Measurements from ENCODE around the gene COL6A1. TPM values are rescaled to one million over a fixed set of nuclear protein-coding genes. Genes with fewer than 3 reads are reported as not detected.

COL6A1 gene
- polyA plus RNA-seq, 1 experiment, result 493 TPM

DNA sequence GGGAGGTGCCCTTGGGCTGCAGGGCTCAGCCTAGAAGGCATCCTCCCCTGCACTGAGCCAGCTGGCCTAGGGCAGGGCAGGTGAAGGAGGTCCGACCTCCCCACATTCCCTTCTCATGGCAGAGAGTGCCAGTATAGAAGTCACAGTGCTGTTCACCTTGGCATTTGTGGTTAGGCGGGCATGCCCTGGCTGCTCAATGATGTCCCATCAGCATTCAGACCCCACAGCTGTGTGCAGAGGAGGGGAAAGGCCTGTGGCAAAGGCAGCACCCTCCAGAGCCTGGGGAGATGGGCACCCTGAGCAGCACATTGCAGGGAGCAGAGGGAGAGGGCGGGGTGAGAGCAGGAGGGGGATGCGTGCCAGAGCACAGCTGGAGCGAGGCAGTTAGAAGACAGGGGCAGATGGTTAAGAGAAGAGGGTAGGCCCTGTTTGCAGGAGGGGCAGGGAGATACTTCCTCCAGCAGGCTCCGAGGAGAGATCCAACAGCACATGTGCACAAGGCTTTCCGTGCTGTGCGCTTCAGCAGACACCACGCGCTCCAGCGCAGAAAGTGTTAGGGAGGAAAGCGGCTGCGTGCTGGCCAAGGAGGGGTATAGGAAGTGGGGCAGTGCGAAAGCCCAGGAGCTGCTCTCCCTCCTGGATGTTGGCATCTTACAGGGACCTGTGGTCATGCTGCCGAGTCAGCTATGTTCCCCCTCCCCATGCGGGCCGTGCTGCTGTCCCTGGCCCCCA is 43.7 kb upstream of the COL6A1 start:
- Histone ChIP-seq H3K9me3 (ENCODE audit: control insufficient read depth, insufficient read depth, low read length) (peaks cover 34% of the 10 kb centered on the region), H3K27me3 (ENCODE audit: control insufficient read depth, insufficient read depth, low read length) (peaks cover 5% of the 10 kb centered on the region), H3K4me3 (ENCODE audit: low read depth, low read length) (no peak overlapping the region), H3K27ac (ENCODE audit: low read depth, low read length) (no peak overlapping the region)
- POLR2A ChIA-PET, result no interaction called here
- no peak for DNase-seq (ENCODE audit: low read depth, low spot score)
- TF ChIP-seq CTCF (IDR thresholded peaks at IDR 0.05; ENCODE audit: low read depth, low read length), result no peak
- CTCF ChIA-PET, result no interaction called here

DNA sequence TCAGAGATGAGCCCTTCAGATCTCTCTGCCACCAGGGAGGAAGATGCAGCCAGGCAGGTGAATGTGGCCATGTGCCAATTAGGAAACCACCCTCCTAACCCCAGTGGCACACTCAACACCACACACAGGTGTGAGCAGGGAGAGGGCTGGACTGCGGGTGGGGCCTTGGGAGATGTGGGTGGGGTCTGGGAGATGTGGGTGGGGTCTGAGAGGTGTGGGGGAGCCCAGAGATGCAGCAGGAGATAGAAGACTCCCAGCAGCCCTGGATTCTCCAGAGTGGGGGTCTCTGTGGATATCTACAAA is 43.2 kb upstream of the COL6A1 start:
- DNase-seq (ENCODE audit: low read depth, low spot score), result no peak
- no peak overlapping the region for H3K4me3 ChIP-seq (ENCODE audit: low read depth, low read length)
- POLR2A ChIA-PET, result no interaction called here
- H3K27me3 ChIP-seq (ENCODE audit: control insufficient read depth, insufficient read depth, low read length), result peaks cover 5% of the 10 kb centered on the region
- no peak for TF ChIP-seq CTCF (IDR thresholded peaks at IDR 0.05; ENCODE audit: low read depth, low read length)
- H3K27ac ChIP-seq (ENCODE audit: low read depth, low read length), result no peak overlapping the region
- CTCF ChIA-PET, result no interaction called here
- peaks cover 34% of the 10 kb centered on the region for H3K9me3 ChIP-seq (ENCODE audit: control insufficient read depth, insufficient read depth, low read length)

DNA sequence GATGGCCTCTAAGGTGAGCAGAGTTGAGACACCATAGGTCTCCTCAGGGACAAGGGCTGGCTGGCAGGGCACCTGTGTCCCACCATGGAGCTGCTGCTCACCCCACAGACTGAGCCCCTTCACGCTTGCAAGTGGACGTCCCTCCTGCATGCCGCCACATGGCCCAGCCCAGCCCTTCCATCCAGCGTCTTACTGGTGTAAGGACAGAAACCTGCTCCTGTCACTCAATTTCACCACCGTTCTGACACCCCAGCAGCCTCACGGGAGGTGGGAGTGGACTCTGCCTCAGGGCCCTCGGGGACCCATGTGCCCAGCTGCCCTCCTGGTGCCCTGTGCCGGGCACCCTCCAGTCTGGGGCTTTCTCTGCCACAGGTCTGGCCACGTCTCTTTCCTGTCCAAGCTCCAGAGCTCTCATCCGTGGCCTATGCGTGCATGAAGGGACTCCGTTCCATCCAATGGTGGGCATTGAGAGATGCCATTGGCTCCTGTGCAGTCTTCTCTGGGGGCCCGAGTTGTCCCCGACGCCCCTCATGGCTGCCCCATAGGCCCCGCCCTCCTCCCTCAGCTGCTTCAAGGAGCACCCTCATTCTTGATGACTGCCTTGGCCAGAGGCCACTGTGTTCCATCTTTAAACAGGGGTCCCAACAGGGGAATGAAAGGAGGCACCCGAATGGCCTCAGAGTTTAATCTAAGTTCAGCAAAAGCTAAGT is 42.6 kb upstream of the COL6A1 start:
- CTCF ChIA-PET, result no interaction called here
- DNase-seq (ENCODE audit: low read depth, low spot score), result no peak
- TF ChIP-seq CTCF (IDR thresholded peaks at IDR 0.05; ENCODE audit: low read depth, low read length), result no peak
- POLR2A ChIA-PET, result interaction anchor here (0.5 kb wide), 1 partner anchor 103 kb away, joined by 3 read pairs; no protein-coding TSS in a partner anchor
- peaks cover 5% of the 10 kb centered on the region for H3K27me3 ChIP-seq (ENCODE audit: control insufficient read depth, insufficient read depth, low read length)
- no peak overlapping the region for H3K27ac ChIP-seq (ENCODE audit: low read depth, low read length)
- no peak overlapping the region for H3K4me3 ChIP-seq (ENCODE audit: low read depth, low read length)
- peaks cover 30% of the 10 kb centered on the region for H3K9me3 ChIP-seq (ENCODE audit: control insufficient read depth, insufficient read depth, low read length)

DNA sequence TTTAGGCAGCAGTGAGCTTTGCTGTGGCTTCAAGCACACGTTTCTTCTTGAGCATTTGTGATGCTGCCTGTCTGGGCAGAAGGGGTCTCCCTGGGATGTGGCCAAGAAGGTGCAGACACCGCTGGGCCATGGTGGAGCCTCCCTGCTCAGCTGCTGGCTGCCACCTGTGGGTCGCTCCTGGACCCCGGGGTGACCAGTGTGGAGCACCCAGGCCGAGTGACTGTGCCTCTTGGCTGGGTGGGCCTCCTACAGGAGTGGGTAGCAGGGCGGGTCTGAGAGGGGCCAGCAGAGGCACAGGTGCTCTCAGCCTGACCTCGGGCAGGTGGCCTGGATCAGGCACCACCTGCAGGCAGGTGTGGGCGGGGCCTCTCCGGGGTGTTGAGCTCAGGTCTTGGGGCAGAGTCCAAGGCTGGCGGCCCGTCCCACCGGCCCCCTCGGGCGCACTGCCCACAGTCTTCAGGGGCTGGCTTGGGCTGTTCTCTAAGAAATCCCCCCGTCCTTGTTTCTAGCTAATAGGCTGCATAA is 42.0 kb upstream of the COL6A1 start:
- CTCF ChIA-PET, result no interaction called here
- TF ChIP-seq CTCF (IDR thresholded peaks at IDR 0.05; ENCODE audit: low read depth, low read length), result no peak
- DNase-seq (ENCODE audit: low read depth, low spot score), result no peak
- Histone ChIP-seq H3K27me3 (ENCODE audit: control insufficient read depth, insufficient read depth, low read length) (peaks cover 5% of the 10 kb centered on the region), H3K9me3 (ENCODE audit: control insufficient read depth, insufficient read depth, low read length) (peaks cover 26% of the 10 kb centered on the region), H3K27ac (ENCODE audit: low read depth, low read length) (no peak overlapping the region), H3K4me3 (ENCODE audit: low read depth, low read length) (no peak overlapping the region)
- POLR2A ChIA-PET, result no interaction called here

DNA sequence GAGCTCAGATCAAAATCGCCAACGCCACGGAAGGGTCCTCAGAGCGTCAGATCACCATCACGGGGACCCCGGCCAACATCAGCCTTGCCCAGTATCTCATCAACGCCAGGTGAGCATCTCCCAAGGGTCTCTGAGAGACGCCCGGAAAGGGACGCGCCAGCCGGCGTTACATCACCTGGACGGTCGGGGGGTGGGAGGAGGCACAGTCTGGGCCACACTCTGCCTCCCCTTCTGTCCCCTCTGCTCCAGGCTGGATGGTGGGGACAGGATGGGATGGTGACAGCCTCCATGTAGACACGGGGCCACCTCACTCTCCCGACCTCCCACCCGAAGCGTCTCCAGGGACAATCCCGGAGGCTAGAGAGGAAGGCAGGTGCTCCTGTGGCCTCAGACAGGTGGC is 41.5 kb upstream of the COL6A1 start:
- no peak for TF ChIP-seq CTCF (IDR thresholded peaks at IDR 0.05; ENCODE audit: low read depth, low read length)
- CTCF ChIA-PET, result no interaction called here
- Histone ChIP-seq H3K9me3 (ENCODE audit: control insufficient read depth, insufficient read depth, low read length) (peaks cover 21% of the 10 kb centered on the region), H3K27me3 (ENCODE audit: control insufficient read depth, insufficient read depth, low read length) (peaks cover 5% of the 10 kb centered on the region), H3K27ac (ENCODE audit: low read depth, low read length) (no peak overlapping the region), H3K4me3 (ENCODE audit: low read depth, low read length) (no peak overlapping the region)
- POLR2A ChIA-PET, result no interaction called here
- no peak for DNase-seq (ENCODE audit: low read depth, low spot score)

Measured in AG04450 (cell line).